HepG2 (cell line): ENCODE data around the gene ARL17A.
"Not testable (repeated sequence)": the region's sequence is repeated elsewhere in the genome, so short reads cannot be mapped to it uniquely, and the experiment has no call there.

Source experiments
- ATF6 ChIP-seq: sonication (generic); formaldehyde crosslinking; conservative IDR thresholded peaks from 2 replicates; pipeline ENCODE4 v1.4.0; 2020; ENCODE audit warnings: missing genetic modification reagents
- BHLHE40 ChIP-seq: IDR thresholded peaks from 2 replicates; pipeline ENCODE4 v1.6.1; 2011; ENCODE audit warnings: low read length, improper control_type of control experiment
- CTCF ChIP-seq: sonication (generic); formaldehyde crosslinking; IDR thresholded peaks from 2 replicates; pipeline ENCODE4 v1.5.0; 2020; ENCODE audit warnings: mild to moderate bottlenecking, missing genetic modification reagents, moderate library complexity
- PHF8 ChIP-seq: sonication (generic); formaldehyde crosslinking; IDR thresholded peaks from 2 replicates; pipeline ENCODE4 v1.5.0; 2020; ENCODE audit warnings: missing genetic modification reagents
- SIN3A ChIP-seq: IDR thresholded peaks from 2 replicates; pipeline ENCODE4 v1.6.1; 2011; ENCODE audit warnings: low read depth, mild to moderate bottlenecking, control low read depth, low read length, borderline replicate concordance
- ZNF30 ChIP-seq: sonication (generic); formaldehyde crosslinking; IDR thresholded peaks from 2 replicates; pipeline ENCODE4 v1.5.0; 2020; ENCODE audit warnings: mild to moderate bottlenecking, missing genetic modification reagents
- ZNF83 ChIP-seq: sonication (generic); formaldehyde crosslinking; IDR thresholded peaks from 2 replicates; pipeline ENCODE4 v1.4.0; 2020; ENCODE audit warnings: missing genetic modification reagents, mild to moderate bottlenecking, borderline replicate concordance
- TF ChIP-seq, protein P1 (sequence below): sonication (generic); formaldehyde crosslinking; IDR thresholded peaks from 2 replicates; pipeline ENCODE4 v1.4.0; 2020; ENCODE audit warnings: missing genetic modification reagents

DNA sequence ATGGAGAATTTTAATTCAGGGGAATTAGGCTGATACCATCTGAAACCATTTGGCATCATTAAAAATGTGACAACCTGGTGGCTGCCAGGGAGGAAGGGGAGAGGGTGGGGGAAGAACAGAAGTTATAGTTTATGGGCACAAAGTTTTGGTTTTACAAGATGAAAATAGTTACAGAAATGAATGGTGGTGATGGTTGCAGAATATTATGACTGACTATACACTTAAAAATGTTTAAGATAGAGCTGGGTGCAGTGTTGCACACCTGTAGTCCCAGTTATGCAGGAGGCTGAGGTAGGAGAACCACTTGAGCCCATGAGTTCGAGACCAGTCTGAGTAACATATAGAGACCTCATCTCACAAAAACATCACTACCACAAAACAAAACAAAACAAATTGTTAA is 12.5 kb downstream of the ARL17A start:
- TF ChIP-seq ZNF30 (CRISPR knock-in tag); SIN3A; CTCF; BHLHE40; ATF6 (CRISPR knock-in tag); ZNF83; PHF8 (CRISPR knock-in tag): not testable (repeated sequence)
- TF ChIP-seq, protein P1, sequence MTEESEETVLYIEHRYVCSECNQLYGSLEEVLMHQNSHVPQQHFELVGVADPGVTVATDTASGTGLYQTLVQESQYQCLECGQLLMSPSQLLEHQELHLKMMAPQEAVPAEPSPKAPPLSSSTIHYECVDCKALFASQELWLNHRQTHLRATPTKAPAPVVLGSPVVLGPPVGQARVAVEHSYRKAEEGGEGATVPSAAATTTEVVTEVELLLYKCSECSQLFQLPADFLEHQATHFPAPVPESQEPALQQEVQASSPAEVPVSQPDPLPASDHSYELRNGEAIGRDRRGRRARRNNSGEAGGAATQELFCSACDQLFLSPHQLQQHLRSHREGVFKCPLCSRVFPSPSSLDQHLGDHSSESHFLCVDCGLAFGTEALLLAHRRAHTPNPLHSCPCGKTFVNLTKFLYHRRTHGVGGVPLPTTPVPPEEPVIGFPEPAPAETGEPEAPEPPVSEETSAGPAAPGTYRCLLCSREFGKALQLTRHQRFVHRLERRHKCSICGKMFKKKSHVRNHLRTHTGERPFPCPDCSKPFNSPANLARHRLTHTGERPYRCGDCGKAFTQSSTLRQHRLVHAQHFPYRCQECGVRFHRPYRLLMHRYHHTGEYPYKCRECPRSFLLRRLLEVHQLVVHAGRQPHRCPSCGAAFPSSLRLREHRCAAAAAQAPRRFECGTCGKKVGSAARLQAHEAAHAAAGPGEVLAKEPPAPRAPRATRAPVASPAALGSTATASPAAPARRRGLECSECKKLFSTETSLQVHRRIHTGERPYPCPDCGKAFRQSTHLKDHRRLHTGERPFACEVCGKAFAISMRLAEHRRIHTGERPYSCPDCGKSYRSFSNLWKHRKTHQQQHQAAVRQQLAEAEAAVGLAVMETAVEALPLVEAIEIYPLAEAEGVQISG (CRISPR knock-in tag): not testable (repeated sequence)
